GM18520 (cell line): Measurements from ENCODE around the gene TRAF7.
"Not testable (repeated sequence)": the region's sequence is repeated elsewhere in the genome, so short reads cannot be mapped to it uniquely, and the experiment has no call there.

Experiments
- ATAC-seq: cut with Tn5 transposase; IDR thresholded peaks from one replicate; pipeline ENCODE4 v1.9.1; 2021; ENCODE audit not compliant: unreplicated experiment

Gene TRAF7

GRCh38 chr16:2155091-2155950 lies at the start of gene TRAF7:
Gene TRAF7, plus strand, starts transcription at chr16:2155782. Its CDS starts 8,139 bp downstream, at chr16:2163921.
- ATAC-seq = peak; percentile 85

- not testable (repeated sequence) for ATAC-seq
These were observed 49.4 kb upstream of the TRAF7 start for GRCh38 chr16:2106211-2106610.

- ATAC-seq = not testable (repeated sequence)
These were observed 48.3 kb upstream of the TRAF7 start for GRCh38 chr16:2107121-2107790.

- not testable (repeated sequence) for ATAC-seq
These were observed 47.8 kb upstream of the TRAF7 start for GRCh38 chr16:2107791-2108125.

- ATAC-seq = not testable (repeated sequence)
These were observed 46.9 kb upstream of the TRAF7 start for GRCh38 chr16:2108446-2109270.

GRCh38 chr16:2109271-2109580 lies 46.4 kb upstream of the TRAF7 start:
- ATAC-seq = not testable (repeated sequence)

- ATAC-seq = not testable (repeated sequence)
These were observed 45.7 kb upstream of the TRAF7 start for GRCh38 chr16:2109872-2110271.

- not testable (repeated sequence) for ATAC-seq
These were observed 45.1 kb upstream of the TRAF7 start for GRCh38 chr16:2110332-2111008.

GRCh38 chr16:2111009-2111353 lies 44.6 kb upstream of the TRAF7 start:
- not testable (repeated sequence) for ATAC-seq

GRCh38 chr16:2111412-2112335 lies 43.9 kb upstream of the TRAF7 start:
- ATAC-seq = not testable (repeated sequence)

- not testable (repeated sequence) for ATAC-seq
These were observed 43.0 kb upstream of the TRAF7 start for GRCh38 chr16:2112539-2113106.

- ATAC-seq = not testable (repeated sequence)
These were observed 41.4 kb upstream of the TRAF7 start for GRCh38 chr16:2114225-2114624.

GRCh38 chr16:2114885-2115590 lies 40.5 kb upstream of the TRAF7 start:
- not testable (repeated sequence) for ATAC-seq

- ATAC-seq = no peak
These were observed 40.0 kb upstream of the TRAF7 start for GRCh38 chr16:2115591-2115973.

GRCh38 chr16:2116428-2116827 lies 39.2 kb upstream of the TRAF7 start:
- not testable (repeated sequence) for ATAC-seq

- ATAC-seq = not testable (repeated sequence)
These were observed 38.2 kb upstream of the TRAF7 start for GRCh38 chr16:2117341-2117740.

- not testable (repeated sequence) for ATAC-seq
These were observed 37.4 kb upstream of the TRAF7 start for GRCh38 chr16:2117960-2118722.

GRCh38 chr16:2121325-2121724 lies 34.3 kb upstream of the TRAF7 start:
- ATAC-seq = not testable (repeated sequence)
